GM23338 (cell line): ENCODE data around the gene HSF4.

Source experiments
- CREB1 ChIP-seq: fragments of 250-450 bp; sonication (Bioruptor Pico); IDR thresholded peaks from 2 replicates; pipeline ENCODE4 v1.5.0; 2020; ENCODE audit warnings: low read depth, mild to moderate bottlenecking, moderate library complexity
- CTCF ChIP-seq, 2 experiments: fragments of 200-600 bp in 1 of 2; sonication (generic) in 1 of 2; conservative IDR thresholded peaks; 2 replicates each; pipeline versions ENCODE4 v1.5.1 to v1.6.1; 2016 to 2017; ENCODE audit warnings: antibody characterized with exemption in 2 of 2, low read depth in 2 of 2, mild to moderate bottlenecking in 2 of 2, moderate library complexity in 1 of 2
- ETS1 ChIP-seq: IDR thresholded peaks from 2 replicates; pipeline ENCODE4 v1.6.1; 2016; ENCODE audit warnings: antibody characterized with exemption
- EZH2 ChIP-seq: fragments of 200-600 bp; sonication (generic); IDR thresholded peaks from one replicate; pipeline ENCODE4 v1.8.0; 2017; ENCODE audit warnings: antibody characterized with exemption, mild to moderate bottlenecking, low read depth; ENCODE audit not compliant: unreplicated experiment
- EZH2phosphoT487 ChIP-seq: fragments of 200-600 bp; sonication (generic); IDR thresholded peaks from one replicate; pipeline ENCODE4 v1.8.1; 2018; ENCODE audit warnings: antibody characterized with exemption; ENCODE audit not compliant: unreplicated experiment
- JUNB ChIP-seq: IDR thresholded peaks from one replicate; pipeline ENCODE4 v1.6.1; 2016; ENCODE audit warnings: antibody characterized with exemption; ENCODE audit not compliant: unreplicated experiment
- NANOG ChIP-seq: IDR thresholded peaks from 2 replicates; pipeline ENCODE4 v1.6.1; 2016; ENCODE audit warnings: antibody characterized with exemption, borderline replicate concordance
- POLR2AphosphoS5 ChIP-seq: IDR thresholded peaks from 2 replicates; pipeline ENCODE4 v1.6.1; 2016; ENCODE audit warnings: antibody characterized with exemption, low read depth
- REST ChIP-seq: IDR thresholded peaks from one replicate; pipeline ENCODE4 v1.6.1; 2018; ENCODE audit warnings: antibody characterized with exemption; ENCODE audit not compliant: unreplicated experiment
- STAT1 ChIP-seq: IDR thresholded peaks from one replicate; pipeline ENCODE4 v1.6.1; 2016; ENCODE audit warnings: antibody characterized with exemption; ENCODE audit not compliant: unreplicated experiment
- ZNF114 ChIP-seq: fragments of 250-450 bp; sonication (Bioruptor Pico); IDR thresholded peaks from 2 replicates; pipeline ENCODE4 v1.5.0; 2020; ENCODE audit warnings: mild to moderate bottlenecking, moderate library complexity
- ZNF331 ChIP-seq: fragments of 250-450 bp; sonication (Bioruptor Pico); IDR thresholded peaks from 2 replicates; pipeline ENCODE4 v1.5.0; 2020; ENCODE audit warnings: low read depth, mild to moderate bottlenecking, moderate library complexity

- no peak for TF ChIP-seq EZH2
- TF ChIP-seq CTCF (conservative IDR thresholded peaks at IDR 0.05; ENCODE audit: low read depth in 2 of 2) = no peak
- TF ChIP-seq CREB1 (CRISPR knock-in tag) = no peak
- no peak for TF ChIP-seq EZH2phosphoT487
- TF ChIP-seq POLR2AphosphoS5 = no peak
- TF ChIP-seq JUNB = no peak
- TF ChIP-seq STAT1 = no peak
- no peak for TF ChIP-seq REST
- TF ChIP-seq ZNF331 (CRISPR knock-in tag) = no peak
- no peak for TF ChIP-seq ETS1
- no peak for TF ChIP-seq NANOG
- no peak for TF ChIP-seq ZNF114
Measured at GRCh38 chr16:67187175-67187890, 22.8 kb downstream of the HSF4 start.
